Measurements from ENCODE around the gene GTF2F2. TPM values are rescaled to one million over a fixed set of nuclear protein-coding genes. Genes with fewer than 3 reads are reported as not detected.

Gene GTF2F2
- total and polyA plus RNA-seq, 2 donors: 31.0 to 34.0 TPM

DNA sequence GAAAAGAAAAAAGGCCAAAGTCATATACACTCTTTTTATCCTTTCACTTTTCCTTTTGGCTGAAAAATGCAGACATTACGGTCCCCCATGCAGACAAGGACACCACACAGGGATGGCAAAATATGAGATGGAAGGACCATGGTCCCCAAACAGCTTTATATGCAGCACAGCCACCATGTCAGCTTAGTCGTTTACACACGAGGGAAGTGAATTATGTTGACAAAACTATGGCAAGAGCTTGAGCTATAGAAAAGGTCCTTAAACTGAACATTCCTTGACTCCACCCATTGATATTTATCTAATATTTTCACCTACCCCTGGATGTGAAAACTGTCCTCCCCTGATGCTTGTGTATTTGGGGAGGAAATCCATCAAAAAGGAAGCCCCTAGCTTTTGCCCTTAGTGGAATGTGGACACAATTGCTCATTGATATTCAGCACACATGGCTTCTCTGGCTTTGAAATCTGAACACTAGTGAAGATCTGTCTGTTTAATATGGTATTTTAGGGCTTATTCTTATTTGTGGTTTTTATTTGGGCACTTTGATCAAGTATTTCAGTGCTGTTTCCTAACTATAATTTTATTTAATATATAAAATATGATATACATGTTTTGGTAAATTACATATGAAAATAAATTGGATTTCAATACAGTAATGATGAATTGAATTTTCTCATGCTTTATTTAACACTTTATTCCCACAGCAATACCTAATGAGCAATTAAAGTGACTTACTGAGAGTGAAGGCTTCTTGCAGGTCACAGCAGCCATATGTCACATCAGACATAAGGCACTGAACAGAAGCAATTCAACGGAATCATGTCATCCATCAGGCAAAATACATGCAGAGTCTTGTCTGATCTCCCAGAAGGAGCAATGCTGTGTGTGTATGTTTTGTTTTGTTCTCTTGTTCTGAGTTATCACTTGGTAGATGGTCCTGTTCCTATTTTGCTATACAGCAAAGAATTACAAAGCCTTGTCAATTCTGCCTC lies 6.8 kb upstream of the GTF2F2 start:
- no peak for DNase-seq (ENCODE audit: low read depth in 6 of 9, low spot score in 9 of 9)
- H3K9me3 ChIP-seq (ENCODE audit: control insufficient read depth in 2 of 2, insufficient read depth in 1 of 2, low read length in 1 of 2): no peaks in the 10 kb centered on the region

DNA sequence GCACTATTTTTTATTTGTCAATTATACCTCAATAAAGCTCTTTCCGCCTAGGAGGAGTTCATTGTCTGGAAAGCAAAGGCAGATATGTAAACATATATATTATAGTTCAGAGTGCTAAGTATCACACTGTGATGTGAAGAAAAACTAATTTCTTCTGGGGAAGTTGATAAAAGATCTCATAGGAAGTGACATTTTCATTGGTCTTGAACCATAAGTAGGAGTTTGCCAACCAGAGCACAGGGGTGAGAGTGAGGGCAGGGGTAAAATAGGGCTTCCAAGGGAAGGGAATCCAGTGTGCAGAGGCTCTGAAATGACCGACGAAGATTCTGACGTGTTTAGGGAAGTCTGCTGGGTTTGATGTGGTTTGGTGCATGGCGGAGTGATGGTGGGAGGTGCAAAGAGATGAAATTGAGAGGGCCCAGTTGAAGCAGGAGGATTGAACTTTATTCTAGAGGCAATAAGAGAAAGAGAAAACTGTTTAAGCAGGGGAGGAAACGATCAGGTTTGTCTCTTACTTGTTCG lies 780 bp upstream of the GTF2F2 start:
- peak in 8 of 9 donors; percentile 38 to 82 (median 61) for DNase-seq (ENCODE audit: low read depth in 6 of 9, low spot score in 9 of 9)
- Histone ChIP-seq H3K4me3 (ENCODE audit: low read length in 2 of 2) (peak overlapping the region; percentile 81 to 96), H3K4me1 (ENCODE audit: control insufficient read depth in 2 of 2, insufficient read depth in 2 of 2, low read length in 2 of 2) (peaks cover 15 to 16% of the 10 kb centered on the region in 2 donors), H3K9me3 (ENCODE audit: control insufficient read depth in 2 of 2, insufficient read depth in 1 of 2, low read length in 1 of 2) (no peaks in the 10 kb centered on the region), H3K36me3 (ENCODE audit: control insufficient read depth in 2 of 2, insufficient read depth in 2 of 2, low read length in 1 of 2) (peaks cover 0 to 2% of the 10 kb centered on the region in 2 donors), H3K27me3 (ENCODE audit: control insufficient read depth in 2 of 2, insufficient read depth in 1 of 2, low read length in 1 of 2) (no peaks in the 10 kb centered on the region), H3K27ac (ENCODE audit: low read depth in 1 of 2, low read length in 1 of 2) (peak overlapping the region; percentile 75 to 82)
- WGBS: 12% methylated on average over 7 of the region's 7 CpGs

More for the DNA sequence above, 6.8 kb upstream of the GTF2F2 start:
- Histone ChIP-seq H3K4me1 (ENCODE audit: control insufficient read depth in 2 of 2, insufficient read depth in 2 of 2, low read length in 2 of 2) (no peaks in the 10 kb centered on the region), H3K36me3 (ENCODE audit: control insufficient read depth in 2 of 2, insufficient read depth in 2 of 2, low read length in 1 of 2) (no peaks in the 10 kb centered on the region), H3K4me3 (ENCODE audit: low read length in 2 of 2) (no peak overlapping the region), H3K27me3 (ENCODE audit: control insufficient read depth in 2 of 2, insufficient read depth in 1 of 2, low read length in 1 of 2) (no peaks in the 10 kb centered on the region), H3K27ac (ENCODE audit: low read depth in 1 of 2, low read length in 1 of 2) (no peak overlapping the region)
- 93% methylated on average over 4 of the region's 4 CpGs for WGBS

DNA sequence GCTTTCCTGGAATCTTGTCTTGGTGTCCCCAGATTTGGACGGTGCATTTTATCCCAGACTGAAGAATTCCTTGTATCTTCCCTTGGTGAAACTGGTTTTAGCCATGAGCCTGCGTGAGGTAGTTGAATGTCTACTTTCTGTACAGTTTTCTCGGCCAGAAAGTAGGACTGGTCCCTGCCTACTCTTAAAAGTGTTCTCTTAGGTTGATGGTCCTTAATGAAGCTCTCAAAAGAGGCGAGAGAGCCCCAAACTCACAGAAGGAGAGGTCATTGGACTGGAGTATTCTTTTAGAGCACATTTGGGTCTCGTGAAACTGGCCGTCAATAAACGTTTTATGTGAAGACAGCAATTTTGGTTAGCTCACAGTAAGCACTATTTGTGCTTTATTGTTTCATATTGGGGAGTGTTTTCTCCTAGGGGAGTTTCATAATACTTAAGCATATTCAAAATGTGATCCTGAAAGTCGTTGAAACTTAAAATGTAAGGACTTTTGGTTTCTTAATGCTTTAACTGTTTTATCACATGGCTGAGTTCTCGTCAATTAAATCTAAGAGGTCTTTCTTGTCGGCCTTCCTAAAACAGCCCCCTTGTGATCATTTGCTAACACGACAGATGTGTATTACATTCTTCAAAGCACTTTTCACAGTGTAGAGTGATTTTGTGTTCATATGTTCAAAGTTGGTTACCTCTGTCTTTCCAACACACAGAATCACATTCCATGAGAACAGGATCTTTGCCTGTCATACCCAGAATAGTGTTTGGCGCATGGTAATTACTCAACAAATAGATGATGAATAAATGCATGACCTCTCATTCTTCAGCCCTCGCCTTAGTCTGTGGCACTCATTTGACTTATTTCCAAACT lies 889 bp downstream of the GTF2F2 start:
- WGBS: 16% methylated on average over 13 of the region's 13 CpGs
- Histone ChIP-seq H3K36me3 (ENCODE audit: control insufficient read depth in 2 of 2, insufficient read depth in 2 of 2, low read length in 1 of 2) (peaks cover 0 to 2% of the 10 kb centered on the region in 2 donors), H3K4me3 (ENCODE audit: low read length in 2 of 2) (peak overlapping the region; percentile 81 to 96), H3K4me1 (ENCODE audit: control insufficient read depth in 2 of 2, insufficient read depth in 2 of 2, low read length in 2 of 2) (peaks cover 15 to 16% of the 10 kb centered on the region in 2 donors), H3K27me3 (ENCODE audit: control insufficient read depth in 2 of 2, insufficient read depth in 1 of 2, low read length in 1 of 2) (no peaks in the 10 kb centered on the region), H3K9me3 (ENCODE audit: control insufficient read depth in 2 of 2, insufficient read depth in 1 of 2, low read length in 1 of 2) (no peaks in the 10 kb centered on the region), H3K27ac (ENCODE audit: low read depth in 1 of 2, low read length in 1 of 2) (peak overlapping the region; percentile 75 to 82)
- peak in 4 of 9 donors; percentile 1 to 33 (median 15) for DNase-seq (ENCODE audit: low read depth in 6 of 9, low spot score in 9 of 9)

DNA sequence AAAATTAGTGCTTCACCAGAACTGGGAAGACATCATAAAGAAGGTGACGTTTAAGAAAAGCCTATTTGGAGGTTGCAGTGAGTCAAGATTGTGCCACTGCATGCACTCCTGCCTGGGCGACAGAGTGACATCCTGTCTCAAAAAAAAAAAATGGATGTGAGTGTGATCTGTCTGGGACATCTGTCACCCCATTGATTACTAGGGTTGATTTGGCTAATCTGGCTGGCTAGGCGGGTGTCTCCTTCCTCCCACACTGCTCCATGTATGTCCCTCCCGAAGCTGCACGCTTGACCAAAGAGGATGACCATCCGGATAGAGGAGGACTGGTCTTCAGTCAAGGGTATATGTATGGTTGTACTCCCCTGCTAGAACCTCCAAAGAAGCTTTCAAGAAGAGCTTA lies 2.6 kb downstream of the GTF2F2 start:
- Histone ChIP-seq H3K4me1 (ENCODE audit: control insufficient read depth in 2 of 2, insufficient read depth in 2 of 2, low read length in 2 of 2) (peaks cover 15 to 16% of the 10 kb centered on the region in 2 donors), H3K9me3 (ENCODE audit: control insufficient read depth in 2 of 2, insufficient read depth in 1 of 2, low read length in 1 of 2) (no peaks in the 10 kb centered on the region), H3K27ac (ENCODE audit: low read depth in 1 of 2, low read length in 1 of 2) (no peak overlapping the region), H3K4me3 (ENCODE audit: low read length in 2 of 2) (no peak overlapping the region), H3K36me3 (ENCODE audit: control insufficient read depth in 2 of 2, insufficient read depth in 2 of 2, low read length in 1 of 2) (peaks cover 0 to 4% of the 10 kb centered on the region in 2 donors), H3K27me3 (ENCODE audit: control insufficient read depth in 2 of 2, insufficient read depth in 1 of 2, low read length in 1 of 2) (no peaks in the 10 kb centered on the region)
- WGBS: 96% methylated on average over 6 of the region's 6 CpGs
- no peak for DNase-seq (ENCODE audit: low read depth in 6 of 9, low spot score in 9 of 9)

DNA sequence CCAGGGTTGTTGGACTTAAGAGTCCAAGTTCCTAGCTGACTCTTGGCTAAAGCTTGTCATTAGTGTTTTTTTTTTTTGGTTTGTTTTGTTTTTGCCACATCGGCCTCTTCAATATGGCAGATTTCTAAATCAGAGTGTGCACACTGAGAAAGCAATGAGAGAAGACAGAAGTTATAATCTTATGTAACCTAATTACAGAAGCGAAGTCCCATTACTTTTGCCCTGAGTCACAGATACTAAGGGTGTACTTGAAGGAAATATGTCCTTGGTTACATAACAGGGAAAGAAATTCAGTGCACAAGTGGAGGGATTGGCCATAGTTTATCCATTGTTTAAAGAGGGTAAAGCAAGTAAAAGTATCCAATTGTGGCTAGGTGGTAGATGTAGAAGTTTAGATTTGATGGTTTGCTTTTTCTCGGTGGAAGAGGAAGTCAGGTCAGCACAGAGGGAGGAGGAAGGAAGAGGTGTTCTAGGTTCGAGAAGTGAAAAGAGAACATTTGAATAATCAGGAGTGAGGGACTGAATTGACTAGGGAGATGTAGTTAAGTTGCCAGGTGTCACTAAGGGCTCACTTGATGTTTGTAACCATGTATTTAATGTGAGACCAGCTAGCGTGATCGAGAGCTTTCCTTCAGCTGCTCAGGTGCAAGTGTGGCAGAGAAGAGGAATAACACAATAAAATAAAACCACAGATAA lies 12.2 kb downstream of the GTF2F2 start:
- Histone ChIP-seq H3K27me3 (ENCODE audit: control insufficient read depth in 2 of 2, insufficient read depth in 1 of 2, low read length in 1 of 2) (no peaks in the 10 kb centered on the region), H3K4me3 (ENCODE audit: low read length in 2 of 2) (no peak overlapping the region), H3K27ac (ENCODE audit: low read depth in 1 of 2, low read length in 1 of 2) (no peak overlapping the region), H3K4me1 (ENCODE audit: control insufficient read depth in 2 of 2, insufficient read depth in 2 of 2, low read length in 2 of 2) (no peaks in the 10 kb centered on the region), H3K9me3 (ENCODE audit: control insufficient read depth in 2 of 2, insufficient read depth in 1 of 2, low read length in 1 of 2) (peaks cover 2 to 3% of the 10 kb centered on the region in 2 donors), H3K36me3 (ENCODE audit: control insufficient read depth in 2 of 2, insufficient read depth in 2 of 2, low read length in 1 of 2) (peaks cover under 1 to 2% of the 10 kb centered on the region in 2 donors)
- whole genome bisulfite sequencing: 91% methylated on average over 6 of the region's 6 CpGs
- DNase-seq (ENCODE audit: low read depth in 6 of 9, low spot score in 9 of 9): no peak

DNA sequence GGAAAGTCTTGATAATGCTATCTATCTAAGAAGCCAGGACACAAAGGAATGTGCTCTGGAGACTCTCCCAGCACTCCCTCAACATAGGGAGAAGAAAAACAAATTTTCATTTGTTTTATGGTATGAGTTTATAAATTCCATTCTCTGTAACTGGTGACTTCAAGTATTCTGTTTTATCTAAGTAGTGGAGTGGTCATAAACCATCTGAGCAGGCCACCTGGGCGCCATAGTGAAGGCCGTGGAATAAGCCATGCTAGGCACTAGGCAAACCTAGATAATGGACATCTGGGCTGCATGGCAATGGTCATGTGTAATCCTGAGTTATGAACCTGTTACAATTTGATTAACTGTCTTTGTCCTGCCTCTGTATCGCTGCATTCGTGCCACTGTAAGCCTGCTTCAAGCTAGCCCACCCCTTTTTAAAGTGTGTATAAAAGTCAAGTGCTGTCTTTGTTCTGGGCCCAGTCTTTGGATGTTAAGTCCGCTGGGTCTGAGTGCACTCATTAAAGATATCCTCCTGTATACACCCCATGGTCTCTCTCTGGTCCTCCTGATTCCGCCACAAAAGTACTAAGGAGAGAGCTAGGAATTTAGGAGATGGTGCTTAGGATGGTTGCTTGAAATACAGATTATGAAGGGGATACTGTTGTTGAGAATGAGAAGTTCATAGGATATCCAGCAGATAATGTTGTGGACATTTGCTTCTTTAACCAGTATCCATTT lies 13.2 kb downstream of the GTF2F2 start:
- Histone ChIP-seq H3K9me3 (ENCODE audit: control insufficient read depth in 2 of 2, insufficient read depth in 1 of 2, low read length in 1 of 2) (peaks cover 2 to 3% of the 10 kb centered on the region in 2 donors), H3K27ac (ENCODE audit: low read depth in 1 of 2, low read length in 1 of 2) (no peak overlapping the region), H3K36me3 (ENCODE audit: control insufficient read depth in 2 of 2, insufficient read depth in 2 of 2, low read length in 1 of 2) (peaks cover 3 to 11% of the 10 kb centered on the region in 2 donors), H3K27me3 (ENCODE audit: control insufficient read depth in 2 of 2, insufficient read depth in 1 of 2, low read length in 1 of 2) (no peaks in the 10 kb centered on the region), H3K4me3 (ENCODE audit: low read length in 2 of 2) (no peak overlapping the region), H3K4me1 (ENCODE audit: control insufficient read depth in 2 of 2, insufficient read depth in 2 of 2, low read length in 2 of 2) (no peaks in the 10 kb centered on the region)
- DNase-seq (ENCODE audit: low read depth in 6 of 9, low spot score in 9 of 9): no peak
- WGBS: 99% methylated on average over 6 of the region's 6 CpGs

DNA sequence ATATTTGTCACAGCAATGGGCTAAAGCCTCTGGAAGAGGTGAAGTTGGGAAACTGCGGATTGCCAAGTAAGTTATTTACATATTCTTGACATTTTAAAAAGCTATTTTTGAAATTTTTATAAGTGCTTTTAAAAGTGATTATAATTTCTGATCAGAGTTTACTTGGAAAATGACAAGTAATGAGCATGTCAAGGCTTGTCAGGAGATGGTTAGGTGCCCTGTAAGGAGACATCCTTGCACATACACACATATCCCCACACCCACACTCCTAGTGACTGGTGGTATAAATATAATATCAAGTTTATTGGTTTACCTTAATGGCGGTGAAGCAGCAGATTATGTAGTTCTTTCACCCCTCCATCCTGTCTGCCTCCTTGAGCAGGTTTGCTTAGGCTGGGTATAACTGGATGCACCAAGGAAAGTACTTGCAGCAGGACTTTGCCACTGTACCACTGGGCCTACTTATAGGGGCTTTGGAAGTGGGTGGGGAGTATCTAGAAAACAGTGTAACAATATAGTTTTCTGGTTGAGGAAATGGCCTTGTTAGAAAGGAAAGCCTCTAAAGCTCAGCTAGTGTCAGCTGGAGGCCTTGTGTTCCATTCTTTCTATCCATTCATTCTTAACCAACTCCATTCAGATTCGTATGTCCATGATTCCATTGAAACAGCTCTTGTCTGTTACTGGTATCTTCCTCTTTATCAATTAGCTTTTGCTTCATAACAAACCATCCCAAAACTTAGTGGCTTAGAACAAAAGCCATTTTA lies 16.6 kb downstream of the GTF2F2 start:
- H3K9me3 ChIP-seq (ENCODE audit: control insufficient read depth in 2 of 2, insufficient read depth in 1 of 2, low read length in 1 of 2): peaks cover 2 to 3% of the 10 kb centered on the region in 2 donors

More for the DNA sequence above, 16.6 kb downstream of the GTF2F2 start:
- H3K36me3 ChIP-seq (ENCODE audit: control insufficient read depth in 2 of 2, insufficient read depth in 2 of 2, low read length in 1 of 2): peaks cover 7 to 12% of the 10 kb centered on the region in 2 donors
- 97% methylated on average over 3 of the region's 3 CpGs for WGBS
- no peaks in the 10 kb centered on the region for H3K27me3 ChIP-seq (ENCODE audit: control insufficient read depth in 2 of 2, insufficient read depth in 1 of 2, low read length in 1 of 2)
- no peak overlapping the region for H3K27ac ChIP-seq (ENCODE audit: low read depth in 1 of 2, low read length in 1 of 2)
- no peak for DNase-seq (ENCODE audit: low read depth in 6 of 9, low spot score in 9 of 9)
- H3K4me1 ChIP-seq (ENCODE audit: control insufficient read depth in 2 of 2, insufficient read depth in 2 of 2, low read length in 2 of 2): no peaks in the 10 kb centered on the region
- no peak overlapping the region for H3K4me3 ChIP-seq (ENCODE audit: low read length in 2 of 2)

Measured in thymus (tissue), 11 donors.